Adrenal gland (tissue), 5 donors: ENCODE measurements around the gene HLA-B.

Experiments
- CTCF ChIP-seq, 6 experiments: fragments of 450-650 bp in 4 of 6; fragments of 200-600 bp in 2 of 6; sonication (generic) in 1 of 6; IDR thresholded peaks; 1 replicate in 5 of 6; 2 replicates in 1 of 6; pipeline versions ENCODE4 v1.5.1 to v1.8.0; 2016 to 2021; ENCODE audit warnings: antibody characterized with exemption in 6 of 6, mild to moderate bottlenecking in 2 of 6, moderate library complexity in 1 of 6
- POLR2A ChIP-seq, 2 donors: fragments of 450-650 bp; IDR thresholded peaks; one replicate each; pipeline ENCODE4 v1.6.1; 2017; ENCODE audit warnings: antibody characterized with exemption in 2 of 2, mild to moderate bottlenecking in 2 of 2, moderate library complexity in 1 of 2
- donor health status: DM: no; HTN: no; CAD: no.

DNA sequence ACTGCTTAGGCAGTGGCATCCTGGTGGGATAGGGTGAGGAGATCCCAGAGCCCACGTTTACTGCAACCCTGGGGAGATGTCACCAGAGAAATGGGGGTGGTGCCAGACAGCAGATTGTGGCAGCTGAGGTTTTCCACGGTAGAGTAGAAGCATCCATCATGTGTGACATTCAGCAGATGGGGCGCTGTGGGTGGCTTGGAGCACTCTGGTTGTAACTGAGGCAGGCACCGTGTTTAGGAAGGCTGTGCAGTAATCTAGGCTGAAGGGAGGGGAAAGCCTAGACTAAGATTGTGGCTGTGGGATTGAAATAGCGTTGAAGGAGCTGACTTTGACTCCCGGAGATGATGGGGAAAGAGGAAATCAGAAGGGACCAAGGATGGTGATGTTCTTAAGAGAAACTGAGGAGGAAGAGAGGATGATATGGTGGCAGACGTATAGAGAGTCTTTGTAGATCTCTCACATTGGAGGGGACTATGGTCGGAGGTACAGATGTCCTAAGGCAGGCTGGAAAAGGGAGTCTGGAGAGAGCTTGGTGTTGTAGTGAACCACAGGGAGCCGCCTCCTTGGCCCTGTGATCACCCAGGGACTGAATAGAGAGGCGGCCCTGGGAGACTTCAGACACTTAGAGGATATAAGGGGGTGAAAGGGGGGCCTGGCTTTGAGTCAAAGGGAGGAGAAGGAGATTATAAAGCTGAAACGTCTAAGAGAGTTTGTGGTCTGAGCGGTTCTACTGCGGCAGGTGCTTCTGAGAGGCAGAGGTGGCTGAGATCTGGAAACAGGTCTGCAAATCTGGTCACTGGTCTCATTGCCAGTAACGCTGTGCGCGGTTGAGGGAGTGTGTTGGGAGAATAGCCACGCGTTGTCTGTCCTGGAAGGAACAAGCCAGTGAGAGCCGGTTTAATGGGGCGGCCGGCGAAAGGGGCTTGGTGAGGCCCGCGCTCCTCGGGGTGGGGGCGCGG is 45.6 kb upstream of the HLA-B start:
- TF ChIP-seq POLR2A (IDR thresholded peaks at IDR 0.05) (no peak), CTCF (IDR thresholded peaks at IDR 0.05) (no peak)
